GM12875 (cell line): ENCODE results near the gene C10orf62.

Source experiments
- H3K4me3 ChIP-seq: one replicate; pipeline ENCODE4 v1.5.1; 2011; ENCODE audit warnings: low read depth, low read length, control low read depth
- CTCF ChIP-seq: IDR thresholded peaks from 2 replicates; pipeline ENCODE4 v1.5.1; 2011; ENCODE audit warnings: low read depth, mild to moderate bottlenecking, control low read depth, inconsistent platforms, low read length, moderate library complexity, borderline replicate concordance; ENCODE audit not compliant: insufficient read depth

C10orf62 gene

GRCh38 chr10:97584798-97585438 is 4.6 kb upstream of the C10orf62 start:
- H3K4me3 ChIP-seq, result no peak overlapping the region
- no peak for TF ChIP-seq CTCF

DNA sequence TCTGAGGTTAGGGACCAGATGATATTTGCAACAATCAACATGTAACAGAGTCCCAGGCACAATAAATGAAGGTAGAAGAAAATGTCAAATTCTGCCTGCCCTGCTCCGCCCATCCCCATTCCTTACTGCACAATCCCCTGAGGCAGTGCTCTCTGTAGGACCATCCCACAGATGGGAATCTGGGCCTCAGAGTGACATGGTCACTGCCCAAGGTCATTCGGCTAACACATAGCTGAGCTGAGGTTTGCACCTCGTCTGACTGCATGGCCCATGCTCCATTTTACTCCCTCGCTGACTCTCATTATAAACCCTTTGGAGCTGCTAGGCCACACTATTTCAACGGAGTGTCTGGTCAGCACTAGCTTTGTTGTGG is 4.1 kb upstream of the C10orf62 start:
- no peak for TF ChIP-seq CTCF
- H3K4me3 ChIP-seq, result no peak overlapping the region

DNA sequence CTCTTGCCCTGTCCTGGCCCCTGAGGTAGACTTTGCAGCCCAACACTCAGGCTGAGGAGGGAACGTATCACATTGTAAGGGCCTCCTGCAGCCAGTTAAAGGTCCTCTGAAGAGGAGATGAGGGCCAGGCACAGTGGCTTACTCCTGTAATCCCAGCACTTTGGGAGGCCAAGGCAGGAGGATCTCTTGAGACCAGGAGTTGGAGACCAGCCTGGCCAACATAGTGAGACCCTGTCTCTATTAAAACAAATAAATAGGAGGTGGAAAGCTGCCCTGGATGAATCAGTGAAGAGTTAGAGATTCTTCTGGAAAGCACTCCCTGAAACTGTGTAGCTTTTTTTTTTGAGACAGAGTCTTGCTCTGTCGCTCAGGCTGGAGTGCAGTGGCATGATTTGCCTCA is 2.3 kb upstream of the C10orf62 start:
- no peak for TF ChIP-seq CTCF

GRCh38 chr10:97590082-97590747 is 694 bp downstream of the C10orf62 start:
- no peak overlapping the region for H3K4me3 ChIP-seq
- TF ChIP-seq CTCF, result no peak

More for the DNA sequence above, 2.3 kb upstream of the C10orf62 start:
- no peak overlapping the region for H3K4me3 ChIP-seq

DNA sequence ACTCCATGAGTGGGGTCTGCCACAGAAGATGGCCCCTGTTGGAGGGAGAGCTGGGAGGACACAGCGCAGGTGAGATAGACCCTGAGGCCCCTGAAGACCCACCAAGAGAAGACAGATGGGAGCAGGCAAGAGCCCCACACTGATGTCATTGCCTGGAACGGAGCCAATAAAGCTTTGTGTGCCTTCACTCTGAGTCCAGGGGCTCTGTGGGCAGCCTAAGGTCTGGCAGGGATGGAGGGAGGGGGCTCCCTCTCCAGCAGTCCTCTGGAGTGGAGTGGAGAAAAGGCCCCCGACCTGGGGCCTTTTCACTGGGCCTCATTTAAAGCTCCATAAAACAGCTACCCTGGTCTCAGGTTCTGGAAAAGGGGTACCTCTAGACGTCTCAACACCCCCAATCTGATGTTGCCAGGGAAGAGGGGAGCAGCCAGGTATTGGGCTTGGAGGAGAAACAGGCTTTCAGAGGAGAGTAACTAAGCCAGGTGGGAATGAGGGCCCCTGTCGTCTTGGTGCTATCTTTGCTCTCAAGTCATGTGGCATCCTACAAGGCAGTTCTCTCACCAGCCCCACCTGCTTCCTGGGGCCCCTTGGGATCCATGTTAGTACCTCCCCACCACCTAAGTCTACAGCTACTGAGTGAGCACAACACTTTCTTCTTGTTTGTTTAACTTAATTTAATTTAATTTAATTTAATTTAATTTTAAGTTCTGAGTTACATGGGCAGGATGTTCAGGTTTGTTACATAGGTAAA is 1.4 kb downstream of the C10orf62 start:
- no peak overlapping the region for H3K4me3 ChIP-seq
- TF ChIP-seq CTCF, result no peak

GRCh38 chr10:97593421-97593820 is 3.9 kb downstream of the C10orf62 start:
- TF ChIP-seq CTCF, result no peak
- no peak overlapping the region for H3K4me3 ChIP-seq
